HG03097 (cell line): ENCODE results near the gene CDHR3.

Experiments used
- ATAC-seq: cut with Tn5 transposase; IDR thresholded peaks from one replicate; pipeline ENCODE4 v1.9.1; 2021; ENCODE audit not compliant: unreplicated experiment, low FRiP score

The CDHR3 gene

DNA sequence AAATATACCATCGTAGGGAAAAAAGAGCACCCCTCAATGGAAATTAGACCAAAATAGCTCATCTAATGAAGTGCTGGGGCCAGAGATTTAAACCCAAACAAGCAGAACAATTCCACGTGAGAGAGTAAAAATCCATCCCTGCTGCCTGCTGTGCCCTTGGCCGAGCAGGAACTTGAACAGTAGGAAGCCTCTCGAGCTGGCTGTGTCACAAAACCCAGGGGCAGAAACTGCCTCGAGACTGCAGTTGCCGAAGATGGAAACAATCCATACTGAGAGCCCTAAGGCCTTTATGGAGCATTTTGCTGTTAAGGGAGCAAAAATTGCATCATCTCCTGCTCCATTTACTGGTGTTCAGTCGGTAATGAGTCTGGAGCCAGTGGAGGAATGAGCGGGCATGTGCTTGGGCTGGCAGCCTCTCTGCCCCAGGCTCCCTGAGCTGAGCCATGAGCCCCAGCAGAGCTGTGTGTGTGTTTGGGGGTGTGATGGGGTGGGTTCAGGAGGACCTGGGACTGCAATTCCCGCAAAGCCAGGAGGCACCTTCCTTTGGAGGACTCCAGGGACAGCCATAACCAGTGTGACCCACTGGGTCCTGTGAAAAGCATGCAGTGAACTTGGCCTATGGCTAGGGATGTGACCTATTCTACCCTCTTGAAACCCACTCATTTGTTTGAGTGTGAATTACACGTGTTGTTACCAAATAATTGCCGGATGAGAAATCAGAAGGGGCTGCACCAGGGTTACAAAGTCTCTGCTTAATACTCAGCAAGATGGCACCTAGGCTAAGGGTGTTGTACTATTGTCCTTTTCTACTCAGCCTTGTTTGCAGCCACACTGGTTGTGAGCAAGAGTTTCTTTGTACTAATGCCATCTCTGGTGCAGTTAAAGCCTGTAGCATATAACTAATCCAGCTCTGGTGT, 58.3 kb downstream of the CDHR3 start:
- no peak for ATAC-seq

DNA sequence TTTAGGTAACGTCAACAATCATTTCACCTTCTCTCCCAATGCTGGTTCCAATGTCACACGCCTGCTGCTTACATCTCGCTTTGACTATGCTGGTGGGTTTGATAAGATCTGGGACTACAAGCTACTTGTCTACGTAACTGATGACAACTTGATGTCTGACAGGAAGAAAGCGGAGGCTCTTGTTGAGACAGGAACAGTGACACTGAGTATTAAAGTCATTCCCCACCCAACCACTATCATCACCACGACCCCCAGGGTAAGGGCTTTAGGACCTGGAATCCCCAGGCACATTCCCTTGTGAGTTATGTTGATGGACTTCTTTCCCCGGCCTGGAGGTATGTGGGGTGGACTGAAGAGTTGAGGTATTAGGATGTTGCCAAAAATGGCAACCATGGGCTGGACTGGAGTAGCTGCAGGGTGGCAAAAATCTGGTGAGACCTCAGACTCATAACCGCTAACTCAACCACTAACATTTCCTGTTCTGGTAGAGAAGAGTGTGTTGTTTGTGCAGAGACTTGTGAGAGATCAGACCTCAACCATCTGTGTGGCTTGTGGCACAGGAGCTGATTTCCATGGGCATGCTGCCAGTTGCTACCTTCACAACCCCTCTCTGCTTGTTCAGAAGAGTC, 59.2 kb downstream of the CDHR3 start:
- ATAC-seq, result no peak

DNA sequence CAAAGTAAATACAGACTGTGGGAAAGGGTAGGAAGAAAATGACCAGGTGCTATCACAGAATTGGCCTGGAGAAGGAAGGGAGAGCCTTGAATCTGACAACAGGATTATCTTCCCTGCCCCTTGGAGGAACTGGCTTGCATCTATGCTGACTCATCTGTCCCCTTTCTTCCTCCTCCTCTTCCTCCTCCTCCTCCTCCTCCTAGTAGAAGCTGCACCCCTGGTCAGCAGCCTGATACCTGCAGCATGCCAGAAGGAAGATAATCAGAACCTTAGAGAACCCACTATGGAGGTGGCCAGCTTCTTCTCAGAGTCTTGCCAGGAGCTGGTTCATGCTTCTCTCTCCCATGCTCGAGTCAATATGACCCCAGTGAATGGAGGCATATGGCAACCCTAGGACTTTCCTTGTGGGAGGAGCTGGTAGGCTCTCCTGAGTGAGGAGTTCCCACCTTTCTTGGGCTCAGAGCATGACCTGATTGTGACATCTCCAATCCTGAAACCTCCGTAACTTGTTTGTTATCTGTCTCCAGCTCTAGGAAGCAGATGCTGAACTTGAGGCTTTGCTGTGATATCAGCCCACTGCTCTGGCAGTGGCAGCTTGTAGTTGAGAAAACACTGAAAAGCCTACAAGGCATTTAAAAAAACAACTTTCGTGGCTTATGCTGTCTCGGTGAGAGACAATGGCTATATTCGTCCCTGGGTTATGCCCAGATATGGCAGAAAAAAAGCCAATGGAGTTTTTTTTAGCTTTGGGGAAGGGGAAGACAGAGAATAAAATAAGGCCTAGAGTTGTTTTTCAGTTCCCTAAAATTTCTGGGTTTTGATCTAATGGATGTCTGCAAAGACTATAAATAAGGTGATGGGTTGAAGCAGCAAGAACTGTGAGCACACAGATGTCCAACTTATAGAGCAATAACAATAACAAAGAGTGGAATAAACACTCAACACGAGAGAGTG, 60.6 kb downstream of the CDHR3 start:
- ATAC-seq, result no peak

DNA sequence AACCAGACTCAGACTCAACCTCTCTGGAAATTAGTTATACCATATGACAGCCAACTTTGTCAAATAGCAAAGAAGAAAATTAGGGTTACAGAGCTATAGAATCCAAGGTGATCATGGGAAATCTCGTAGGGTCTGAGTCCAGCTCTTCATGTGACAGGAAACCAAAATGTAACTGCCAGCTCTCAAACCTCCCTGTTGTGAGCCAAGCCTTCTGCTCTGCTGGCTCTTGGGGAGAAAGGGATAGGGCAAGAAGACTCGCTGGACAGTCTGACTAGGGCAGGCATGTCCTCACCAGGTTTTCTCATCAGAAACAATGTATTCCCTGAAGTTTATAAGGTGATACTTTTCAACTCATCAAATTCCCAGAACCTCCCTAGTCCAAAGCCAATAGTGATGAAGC, 63.0 kb downstream of the CDHR3 start:
- no peak for ATAC-seq

DNA sequence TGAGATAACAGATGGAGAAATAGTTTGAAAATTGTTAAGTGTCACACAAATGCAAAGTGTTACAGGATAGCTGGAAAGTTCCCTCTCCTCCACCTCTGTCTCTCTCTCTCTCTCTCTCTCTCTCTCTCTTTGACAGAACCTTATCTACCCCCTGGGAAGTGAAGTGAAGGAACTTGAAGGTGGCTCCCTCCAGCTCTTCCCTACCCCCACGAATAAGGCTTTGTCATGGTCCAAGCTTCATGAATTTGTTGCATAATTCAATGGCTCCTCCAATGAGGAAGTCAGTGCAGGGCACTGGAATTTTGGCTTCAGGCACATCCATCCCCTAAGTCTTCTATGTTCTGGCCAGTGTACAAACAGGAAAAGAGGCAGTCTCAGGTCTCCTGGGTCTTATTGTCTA, 66.4 kb downstream of the CDHR3 start:
- ATAC-seq, result no peak

DNA sequence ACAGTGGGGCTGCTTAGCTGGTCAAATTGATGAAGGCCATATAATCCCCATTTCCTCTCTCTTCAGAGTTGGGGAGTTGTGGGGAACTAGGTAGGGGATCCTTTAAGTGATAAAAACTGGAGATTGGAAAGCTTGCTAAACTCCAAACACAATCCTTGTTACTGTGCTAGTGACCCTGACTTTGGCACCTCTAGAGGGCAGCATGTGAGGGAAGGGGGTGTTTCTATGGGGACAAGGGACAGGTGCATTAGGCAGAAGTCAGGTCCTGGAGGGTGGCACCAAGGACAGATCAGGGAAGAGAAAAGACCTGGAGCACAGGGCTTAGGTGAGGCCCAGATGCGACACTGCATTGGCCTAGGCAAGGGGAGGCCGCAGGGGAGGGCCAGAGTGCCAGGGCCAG, 66.9 kb downstream of the CDHR3 start:
- no peak for ATAC-seq

DNA sequence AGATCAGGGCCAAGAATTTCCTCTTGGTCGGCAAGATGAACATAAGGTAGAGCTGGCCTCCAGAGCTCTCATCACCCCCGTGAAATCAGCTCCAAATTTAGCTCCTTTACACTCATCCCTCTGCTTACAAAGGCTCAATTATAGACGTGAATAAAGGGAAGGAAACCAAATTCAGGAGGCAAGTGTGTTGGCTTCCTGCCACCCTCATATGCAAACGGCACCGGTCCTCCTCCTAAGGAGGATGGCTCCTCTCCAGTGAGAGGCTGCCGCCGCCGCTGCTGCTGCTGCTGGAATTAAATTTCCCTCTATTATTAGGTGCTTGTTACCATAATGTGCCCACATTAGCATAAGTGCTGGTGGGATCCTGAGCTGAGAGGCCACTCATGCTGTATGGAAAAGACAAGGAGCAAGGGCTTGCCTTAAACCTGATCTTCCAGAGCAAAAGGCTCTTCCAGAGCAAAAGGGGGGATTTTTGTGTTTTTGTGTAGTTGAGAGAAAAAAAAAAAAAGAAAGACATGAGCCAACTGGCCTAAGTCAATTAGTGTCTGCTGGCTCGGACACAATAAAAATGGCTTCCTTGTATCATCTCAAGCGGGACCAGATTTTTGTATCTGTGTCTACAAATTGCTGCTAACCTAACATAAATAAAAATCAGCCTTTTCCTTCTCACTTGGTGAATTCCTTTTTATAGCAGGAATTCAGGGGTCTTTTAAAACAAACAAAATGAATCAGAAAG, 68.4 kb downstream of the CDHR3 start:
- no peak for ATAC-seq

DNA sequence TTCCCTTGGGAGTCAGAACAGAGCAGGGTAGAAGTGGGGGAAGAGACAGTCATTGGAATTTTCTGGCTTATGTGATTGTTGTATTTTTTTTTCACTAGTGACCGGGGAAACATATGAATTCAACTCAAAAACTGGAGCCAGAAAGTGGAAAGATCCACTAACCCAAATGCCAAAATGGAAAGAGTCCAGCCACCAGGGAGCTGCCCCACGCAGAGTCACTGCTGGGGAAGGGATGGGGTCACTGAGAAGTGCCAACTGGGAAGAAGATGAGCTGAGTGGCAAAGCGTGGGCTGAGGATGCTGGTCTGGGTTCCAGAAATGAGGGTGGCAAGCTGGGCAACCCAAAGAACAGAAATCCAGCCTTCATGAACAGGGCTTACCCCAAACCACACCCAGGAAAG, 69.2 kb downstream of the CDHR3 start:
- no peak for ATAC-seq

DNA sequence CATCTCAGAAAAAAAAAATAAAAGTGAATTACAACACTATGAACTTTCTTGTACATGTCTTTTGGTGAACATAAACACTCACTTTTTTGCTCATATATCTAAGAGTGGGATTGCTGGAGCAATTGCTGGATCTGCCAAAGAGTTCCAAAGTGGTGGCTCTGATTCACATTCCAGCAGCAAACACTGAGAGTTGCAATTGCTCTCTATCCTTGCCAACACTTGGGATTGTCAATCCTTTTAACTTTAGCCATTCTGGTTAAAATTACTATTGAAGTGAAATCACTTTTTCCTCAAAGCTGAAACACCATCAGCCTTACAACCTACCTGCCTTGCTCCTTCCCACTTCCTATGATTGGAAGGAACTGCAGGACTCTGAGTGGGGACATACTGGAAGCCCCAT, 70.7 kb downstream of the CDHR3 start:
- ATAC-seq, result no peak

DNA sequence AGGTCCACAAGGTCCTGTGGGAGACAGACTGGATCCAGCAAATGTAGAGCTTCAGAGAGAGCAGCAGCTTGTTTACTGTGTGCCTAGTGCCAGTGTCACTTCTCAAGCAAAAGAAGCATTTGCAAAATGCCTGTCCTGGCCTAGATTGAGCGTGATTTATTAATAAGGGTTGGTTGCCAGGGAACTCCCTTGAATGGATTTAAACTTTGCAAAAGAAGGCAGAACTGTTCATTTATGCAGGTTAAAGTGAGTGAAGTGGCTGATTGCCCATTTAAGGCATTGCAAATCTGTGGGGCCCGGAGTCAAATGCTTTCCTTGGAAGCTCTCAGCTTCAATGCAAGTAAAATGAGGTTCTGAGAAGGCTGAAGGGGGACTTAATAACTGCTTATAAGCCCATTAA, 71.3 kb downstream of the CDHR3 start:
- no peak for ATAC-seq

DNA sequence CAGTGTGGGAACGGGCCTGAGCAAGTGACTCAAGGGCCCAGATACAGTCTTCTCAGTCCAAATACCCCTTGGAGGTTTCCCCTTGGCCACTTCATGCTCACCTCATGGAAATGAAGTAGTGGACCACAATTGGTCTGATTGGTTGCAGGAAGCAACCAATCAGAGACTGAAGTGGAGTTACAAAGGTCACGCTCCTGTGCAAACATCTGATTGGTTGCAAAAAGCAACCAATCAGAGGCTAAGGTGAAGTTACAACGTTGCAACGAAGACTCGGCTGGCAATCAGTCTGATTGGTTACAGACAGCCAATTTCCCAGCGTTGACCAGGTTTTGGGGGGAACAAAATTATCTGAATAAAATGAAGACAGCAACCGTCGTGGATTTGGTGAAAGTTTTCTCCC, 72.5 kb downstream of the CDHR3 start:
- no peak for ATAC-seq

DNA sequence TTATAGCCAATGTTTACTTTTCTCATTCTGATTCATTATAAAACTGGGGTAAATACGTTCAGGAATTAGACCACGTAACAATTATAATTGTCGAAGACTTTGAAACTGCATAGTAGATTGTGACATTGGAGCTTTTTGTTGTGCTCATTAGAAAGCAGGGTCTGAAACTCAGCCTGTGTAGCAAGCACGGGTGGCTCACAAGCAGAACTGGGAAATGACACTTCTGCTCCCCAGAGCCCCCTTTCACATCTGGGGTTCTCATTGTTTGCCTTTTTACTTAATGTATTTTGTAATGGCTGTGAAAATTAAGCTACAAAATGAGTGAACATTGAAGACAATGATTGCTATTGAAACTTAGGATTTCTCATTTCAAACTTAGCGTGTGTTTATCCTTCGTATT, 72.9 kb downstream of the CDHR3 start:
- no peak for ATAC-seq

DNA sequence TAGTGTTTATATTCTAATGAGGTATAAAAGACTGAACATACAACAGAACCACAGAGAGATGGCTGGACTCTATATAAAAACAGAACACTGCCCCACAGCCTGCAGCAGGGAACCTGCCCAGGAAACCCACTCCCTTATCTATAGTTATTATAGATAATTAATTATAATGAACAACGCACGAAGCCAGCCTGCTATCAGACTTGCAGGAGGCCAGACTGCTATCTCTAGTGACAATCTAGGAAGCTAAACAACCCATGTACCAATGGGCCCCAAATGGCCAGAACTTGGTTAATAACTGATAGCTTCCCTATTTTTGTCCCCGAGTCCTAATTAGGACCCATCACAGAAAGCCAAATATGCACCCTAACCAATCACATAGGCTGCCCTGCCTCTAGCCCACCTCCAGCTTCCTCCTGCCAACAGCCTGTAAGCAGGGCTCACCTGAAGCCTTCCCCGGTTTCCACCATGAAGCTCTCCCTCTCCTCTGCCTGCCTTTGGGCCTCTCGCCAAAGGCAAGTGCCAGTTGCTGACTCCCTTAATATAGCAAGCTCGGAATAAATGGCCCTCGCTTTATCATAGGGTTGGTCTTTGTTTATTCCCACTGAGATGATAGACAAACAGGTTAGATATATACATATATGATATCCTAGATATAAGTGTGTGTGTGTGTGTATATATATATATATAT, 74.6 kb downstream of the CDHR3 start:
- ATAC-seq, result no peak

DNA sequence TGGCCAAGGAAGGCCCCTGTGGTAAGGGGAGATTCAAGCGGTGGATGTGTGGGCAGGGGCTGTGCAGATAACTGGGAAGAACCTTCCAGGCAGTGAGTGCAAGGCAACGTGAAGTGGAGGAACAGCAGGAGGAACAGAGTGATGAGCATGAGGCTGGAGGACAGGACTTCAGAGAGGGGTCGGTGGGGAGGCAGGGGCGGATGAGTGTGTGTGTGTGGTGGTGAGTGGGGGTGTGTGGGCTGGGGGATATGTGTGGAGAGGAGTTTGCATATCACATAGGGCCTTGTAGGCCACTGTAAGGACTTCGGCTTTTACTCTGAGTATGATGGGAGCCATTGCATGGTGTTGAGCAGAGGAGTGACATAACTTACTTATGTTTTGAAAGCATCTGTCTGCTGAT, 75.2 kb downstream of the CDHR3 start:
- no peak for ATAC-seq

DNA sequence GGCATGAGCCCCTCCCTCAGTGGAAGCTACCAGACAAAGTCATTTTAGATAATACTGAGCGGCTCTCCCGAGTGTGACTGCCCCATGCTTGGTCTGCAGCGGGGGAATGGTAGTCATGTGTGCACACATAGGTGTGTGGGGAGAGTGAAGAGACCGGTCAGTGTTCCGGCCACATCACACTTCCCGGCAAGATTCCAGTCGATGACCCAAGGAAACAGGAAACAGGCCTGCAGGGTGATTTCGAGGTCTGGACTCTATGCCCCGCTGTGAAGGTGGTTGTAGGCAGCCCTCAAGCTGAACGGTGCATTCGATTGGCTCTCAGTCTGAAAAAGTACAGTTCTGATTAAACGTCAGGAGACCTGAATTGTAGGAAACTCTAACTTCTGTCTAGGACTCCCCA, 75.9 kb downstream of the CDHR3 start:
- no peak for ATAC-seq

DNA sequence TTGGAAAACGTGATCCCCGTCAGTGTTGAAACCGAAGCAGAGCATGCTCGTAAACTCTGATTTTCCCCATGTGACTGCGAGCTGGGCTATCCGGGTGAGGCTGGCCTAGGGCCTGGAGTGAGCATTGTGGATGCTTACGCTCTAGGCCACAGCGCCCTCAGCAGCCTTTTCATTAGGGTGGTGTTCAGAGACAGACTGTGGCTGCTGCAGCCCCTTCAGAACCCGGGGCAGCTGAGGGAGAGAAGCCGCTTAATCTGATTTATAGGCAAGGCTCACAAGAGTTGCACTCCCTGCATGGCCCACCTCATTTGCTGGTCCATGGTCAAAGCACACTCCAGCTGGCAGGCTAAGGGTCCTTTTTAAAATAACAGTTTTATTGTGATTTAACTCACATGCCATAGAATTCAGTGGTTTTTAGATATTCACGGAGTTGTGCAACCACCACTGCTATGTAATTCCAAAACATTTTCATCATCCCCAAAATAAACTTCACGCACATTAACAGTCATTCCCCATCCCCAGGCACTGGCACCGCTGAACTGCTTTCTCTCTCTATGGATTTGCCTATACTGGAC, 76.5 kb downstream of the CDHR3 start:
- ATAC-seq, result no peak

DNA sequence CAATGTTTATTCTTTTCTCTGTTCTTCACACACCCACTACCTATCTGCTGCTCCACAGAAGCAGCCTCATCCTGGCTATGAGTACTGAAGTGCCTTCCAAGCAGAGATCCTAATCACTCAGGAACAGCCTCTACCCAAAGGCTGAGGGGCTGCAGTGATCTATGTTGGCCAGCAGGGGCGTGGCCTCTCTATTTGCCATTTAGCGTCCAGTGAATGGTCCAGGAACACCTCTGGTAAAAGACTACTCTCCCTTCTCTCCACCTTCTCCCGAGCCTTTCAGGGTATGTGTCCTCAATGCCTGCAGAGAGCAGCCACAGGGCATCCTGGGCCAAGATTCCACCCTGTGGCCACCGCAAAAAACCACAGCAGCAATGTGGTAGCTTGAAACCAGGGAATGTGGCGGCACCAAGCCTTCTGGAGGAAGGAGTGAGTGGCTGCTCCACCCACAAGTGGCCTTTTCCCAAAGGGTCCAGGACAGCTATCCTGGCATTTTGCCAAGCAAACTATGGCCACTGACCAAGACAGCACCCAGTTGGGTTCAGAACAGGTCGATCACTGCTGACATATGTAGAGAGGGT, 78.2 kb downstream of the CDHR3 start:
- no peak for ATAC-seq

DNA sequence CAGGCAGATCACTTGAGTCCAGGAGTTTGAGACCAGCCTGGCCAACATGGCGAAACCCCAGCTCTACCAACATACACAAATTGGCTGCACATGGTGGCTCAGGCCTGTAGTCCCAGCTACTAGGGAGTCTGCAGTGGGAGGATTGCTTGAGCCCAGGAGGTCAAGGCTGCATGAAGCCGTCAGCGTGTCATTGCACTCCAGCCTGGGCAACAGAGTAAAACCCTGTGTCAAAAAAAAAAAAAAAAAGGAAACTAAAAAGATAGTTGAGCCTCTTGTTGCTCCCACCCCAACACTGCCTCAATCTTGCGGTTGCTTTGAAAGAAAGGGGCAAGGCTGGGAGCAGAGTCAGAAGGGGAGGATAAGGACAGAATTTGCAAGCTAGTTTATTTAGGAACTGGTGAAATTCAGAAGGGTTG, 79.1 kb downstream of the CDHR3 start:
- no peak for ATAC-seq

DNA sequence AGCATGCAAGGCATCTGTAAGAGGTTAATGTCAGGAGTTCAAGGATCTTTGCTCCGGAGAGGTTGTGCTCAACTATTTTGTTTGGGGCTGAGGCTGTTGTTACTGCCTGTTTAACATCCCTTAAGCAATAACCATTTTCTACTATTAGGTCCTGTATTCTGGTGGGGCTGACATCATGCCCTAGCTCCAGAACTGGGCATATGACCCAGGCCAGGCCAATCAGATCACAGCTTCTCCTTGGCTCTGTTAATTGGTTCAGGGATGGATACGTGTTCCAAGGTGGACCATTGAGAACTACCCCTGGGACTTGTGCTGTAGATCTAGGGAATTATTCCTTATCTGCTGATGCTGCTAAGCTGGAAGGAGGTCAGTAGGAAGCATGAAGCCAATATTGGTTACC, 82.1 kb downstream of the CDHR3 start:
- no peak for ATAC-seq
